Measurements from ENCODE around the gene ANKLE1. TPM values are rescaled to one million over a fixed set of nuclear protein-coding genes. Genes with fewer than 3 reads are reported as not detected.

ANKLE1 gene
- polyA plus RNA-seq, 1 donor (not counting 4 experiments of a cell fraction or from before 2014, with no cell fraction given), result 0.30 TPM

- H3K79me2 ChIP-seq (ENCODE audit: control insufficient read depth, insufficient read depth, low read length), result no peaks in the 10 kb centered on the region
- H3K4me1 ChIP-seq (ENCODE audit: control insufficient read depth, extremely low read depth, insufficient read depth, low read length), result no peaks in the 10 kb centered on the region
- FAIRE-seq (peak; percentile 73), DNase-seq (ENCODE audit: low read depth, low spot score) (peak; percentile 49)
- H3K9me3 ChIP-seq (ENCODE audit: control insufficient read depth, low read depth, low read length), result peaks cover 5% of the 10 kb centered on the region
- H3K4me3 ChIP-seq (ENCODE audit: control insufficient read depth in 2 of 3, extremely low read depth in 1 of 3, insufficient read depth in 2 of 3, low read depth in 1 of 3, low read length in 3 of 3), result no peak overlapping the region
- H4K20me1 ChIP-seq (ENCODE audit: control insufficient read depth, extremely low read depth, insufficient read depth, low read length), result no peaks in the 10 kb centered on the region
- TF ChIP-seq CTCF (optimal IDR thresholded peaks at IDR 0.05 in 1 of 3, IDR thresholded peaks at IDR 0.05 in 1 of 3, conservative IDR thresholded peaks at IDR 0.05 in 1 of 3; ENCODE audit: extremely low read depth in 1 of 3, insufficient read depth in 2 of 3, low read length in 3 of 3), result peak; percentile 95 to 98 (median 98)
- no peak for TF ChIP-seq EZH2 (IDR thresholded peaks at IDR 0.05; ENCODE audit: low read length)
- no peaks in the 10 kb centered on the region for H3K27me3 ChIP-seq (ENCODE audit: control insufficient read depth, extremely low read depth, insufficient read depth, low read length)
- H3K4me2 ChIP-seq (ENCODE audit: control insufficient read depth, extremely low read depth, insufficient read depth, low read depth, low read length), result no peak overlapping the region
- H2AFZ ChIP-seq (ENCODE audit: control insufficient read depth, low read length), result peak overlapping the region; percentile 75
- no peak overlapping the region for H3K9ac ChIP-seq (ENCODE audit: control insufficient read depth, extremely low read depth, insufficient read depth, low read length)
- H3K36me3 ChIP-seq (ENCODE audit: control insufficient read depth in 2 of 2, extremely low read depth in 1 of 2, insufficient read depth in 2 of 2, low read length in 2 of 2), result no peaks in the 10 kb centered on the region
- H3K27ac ChIP-seq (ENCODE audit: control insufficient read depth, insufficient read depth, low read length), result no peak overlapping the region
- no peaks in the 10 kb centered on the region for H3K9me1 ChIP-seq (ENCODE audit: control insufficient read depth, extremely low read depth, insufficient read depth, low read length)
- dilution Hi-C loops (cut with MboI; ENCODE audit: extremely low pct_ligation_motif_present, low sequenced_read_pairs), result no loop called here
Observed at GRCh38 chr19:17260842-17261325, 20.8 kb upstream of the ANKLE1 start.

DNA sequence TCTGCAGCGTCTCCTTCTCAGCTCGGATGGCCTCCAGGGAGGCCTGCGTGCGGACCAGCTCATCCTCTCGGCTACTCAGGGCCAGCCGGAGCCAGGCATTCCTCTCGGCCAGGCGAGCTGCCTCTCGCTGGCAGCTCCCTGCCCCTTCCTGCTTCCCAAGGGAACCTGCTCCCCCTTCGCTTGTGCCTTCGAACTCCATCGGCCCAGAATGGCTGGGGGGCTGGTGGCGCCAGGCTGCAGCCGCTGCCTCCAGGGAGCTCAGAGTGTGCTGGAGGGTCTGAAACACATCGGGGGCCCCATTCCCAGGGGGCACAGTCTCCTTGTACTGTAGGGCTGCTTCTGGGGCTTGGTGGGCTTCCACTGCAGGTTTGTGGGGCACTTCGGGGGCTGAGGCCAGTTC lies 19.1 kb upstream of the ANKLE1 start:
- no peaks in the 10 kb centered on the region for H3K36me3 ChIP-seq (ENCODE audit: control insufficient read depth in 2 of 2, extremely low read depth in 1 of 2, insufficient read depth in 2 of 2, low read length in 2 of 2)
- H3K79me2 ChIP-seq (ENCODE audit: control insufficient read depth, insufficient read depth, low read length), result peaks cover under 1% of the 10 kb centered on the region
- H3K27ac ChIP-seq (ENCODE audit: control insufficient read depth, insufficient read depth, low read length), result no peak overlapping the region
- no peak for DNase-seq (ENCODE audit: low read depth, low spot score)
- peaks cover 5% of the 10 kb centered on the region for H3K9me3 ChIP-seq (ENCODE audit: control insufficient read depth, low read depth, low read length)
- no peak for TF ChIP-seq CTCF (optimal IDR thresholded peaks at IDR 0.05 in 1 of 3, IDR thresholded peaks at IDR 0.05 in 1 of 3, conservative IDR thresholded peaks at IDR 0.05 in 1 of 3; ENCODE audit: extremely low read depth in 1 of 3, insufficient read depth in 2 of 3, low read length in 3 of 3)
- no peak for TF ChIP-seq EZH2 (IDR thresholded peaks at IDR 0.05; ENCODE audit: low read length)
- H3K4me1 ChIP-seq (ENCODE audit: control insufficient read depth, extremely low read depth, insufficient read depth, low read length), result no peaks in the 10 kb centered on the region
- H2AFZ ChIP-seq (ENCODE audit: control insufficient read depth, low read length), result no peak overlapping the region
- no peak overlapping the region for H3K4me3 ChIP-seq (ENCODE audit: control insufficient read depth in 2 of 3, extremely low read depth in 1 of 3, insufficient read depth in 2 of 3, low read depth in 1 of 3, low read length in 3 of 3)
- H3K4me2 ChIP-seq (ENCODE audit: control insufficient read depth, extremely low read depth, insufficient read depth, low read depth, low read length), result no peak overlapping the region
- H4K20me1 ChIP-seq (ENCODE audit: control insufficient read depth, extremely low read depth, insufficient read depth, low read length), result no peaks in the 10 kb centered on the region
- dilution Hi-C loops (cut with MboI; ENCODE audit: extremely low pct_ligation_motif_present, low sequenced_read_pairs), result no loop called here
- FAIRE-seq, result no peak
- H3K9me1 ChIP-seq (ENCODE audit: control insufficient read depth, extremely low read depth, insufficient read depth, low read length), result no peaks in the 10 kb centered on the region
- H3K27me3 ChIP-seq (ENCODE audit: control insufficient read depth, extremely low read depth, insufficient read depth, low read length), result no peaks in the 10 kb centered on the region
- H3K9ac ChIP-seq (ENCODE audit: control insufficient read depth, extremely low read depth, insufficient read depth, low read length), result no peak overlapping the region
